ENCODE data around the gene CCR7.

GRCh38 chr17:40558300-40558889 lies 6.9 kb downstream of the CCR7 start:
- TF ChIP-seq CTCF (IDR thresholded peaks at IDR 0.05) (no peak), POLR2AphosphoS5 (IDR thresholded peaks at IDR 0.05) (no peak), EP300 (IDR thresholded peaks at IDR 0.05) (no peak)

Data from esophagus muscularis mucosa (tissue), 4 donors.